ENCODE data around the gene HSD3B2.

DNA sequence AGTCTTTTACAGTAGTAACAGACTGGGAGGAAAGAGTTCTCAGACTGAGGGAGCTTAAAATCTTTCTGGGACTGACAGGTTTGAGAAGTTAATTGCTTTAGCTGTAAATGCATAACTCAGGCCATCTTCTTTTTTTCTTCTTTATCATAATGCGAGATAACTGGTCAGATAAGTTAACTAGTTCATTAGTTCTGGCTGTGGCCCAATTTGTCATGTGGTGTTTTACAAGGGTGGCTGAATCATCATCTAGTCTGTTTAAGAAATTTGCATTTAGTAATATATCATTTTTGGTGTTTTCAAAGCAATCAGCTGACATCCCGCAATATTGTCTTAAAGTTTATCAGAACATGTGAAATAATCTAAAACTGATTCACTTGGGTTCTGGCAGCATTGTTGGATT lies 14.0 kb downstream of the HSD3B2 start:
- TF ChIP-seq GATA3 (IDR thresholded peaks at IDR 0.05; ENCODE audit: low read depth, low read length), result no peak
- TF ChIP-seq GATA2 (IDR thresholded peaks at IDR 0.05; ENCODE audit: low read depth, low read length), result no peak

Data from SH-SY5Y (cell line).